Ovary (tissue), 9 donors: ENCODE data around the gene FBLN2. TPM values are rescaled to one million over a fixed set of nuclear protein-coding genes. Genes with fewer than 3 reads are reported as not detected.
A peak's percentile ranks its signal among the peaks of the same experiment; 100 is the strongest.

Experiments used
- DNase-seq, 5 donors: peaks; one replicate each; pipeline ENCODE4 v3.0.0-alpha.2; 2019 to 2020
- H3K27ac ChIP-seq, 2 donors: fragments of 200-600 bp; one replicate each; pipeline versions ENCODE4 v1.5.1 to v1.8.0; 2019 to 2022
- H3K27me3 ChIP-seq: fragments of 200-600 bp; one replicate; pipeline ENCODE4 v1.8.0; 2022
- H3K36me3 ChIP-seq: fragments of 200-600 bp; sonication (generic); one replicate; pipeline ENCODE4 v1.5.1; 2019
- H3K4me1 ChIP-seq: one replicate; pipeline ENCODE4 v1.8.1; 2013; ENCODE audit warnings: mild to moderate bottlenecking, moderate library complexity; ENCODE audit not compliant: insufficient read depth
- H3K4me3 ChIP-seq: fragments of 200-600 bp; sonication (generic); one replicate; pipeline ENCODE4 v1.5.1; 2017
- H3K9me3 ChIP-seq, 2 donors: fragments of 200-600 bp in 1 of 2; sonication (generic) in 1 of 2; one replicate each; pipeline versions ENCODE4 v1.5.1 to v1.8.1; 2013 to 2019; ENCODE audit warnings: mild to moderate bottlenecking in 1 of 2, moderate library complexity in 1 of 2
- CTCF ChIP-seq, 3 donors: fragments of 450-650 bp in 2 of 3; fragments of 200-600 bp in 1 of 3; IDR thresholded peaks; one replicate each; pipeline versions ENCODE4 v1.5.1 to v1.8.0; 2016 to 2022; ENCODE audit warnings: antibody characterized with exemption in 3 of 3, mild to moderate bottlenecking in 1 of 3
- EP300 ChIP-seq: sonication (generic); formaldehyde crosslinking; IDR thresholded peaks from one replicate; pipeline ENCODE4 v1.6.1; 2017; ENCODE audit warnings: antibody characterized with exemption
- POLR2A ChIP-seq: fragments of 450-650 bp; IDR thresholded peaks from one replicate; pipeline ENCODE4 v1.6.1; 2017; ENCODE audit warnings: antibody characterized with exemption, mild to moderate bottlenecking, moderate library complexity
- WGBS, 3 donors: extraction: QIAGEN DNeasy Blood & Tissue Kit in 1 of 3; methylation state at CpG; one replicate each; pipeline versions ENCODE4 v1.1.5 to v1.1.7; 2013 to 2017; 5-methylcytosine and 5-hydroxymethylcytosine counted together
- intact Hi-C, 4 donors: fragments of 100-400 bp; cut with DNase I; formaldehyde crosslinking; loops; one replicate each; pipeline versions ENCODE4 v1.11.0 to v1.15.1; 2022 to 2023
- polyA plus RNA-seq, 2 donors: library from polyadenylated mRNA; stranded (reverse); fragments of 200-250 nt in 1 of 2; fragments of 350-450 nt in 1 of 2; fragmentation: Illumina TruSeq in 1 of 2; extraction: RNeasy Lipid Tissue Mini Kit (QIAGEN cat#74804) in 1 of 2; gene quantifications; one replicate each; pipeline ENCODE4 v1.2.3, GENCODE V29; 2013 to 2014
- total RNA-seq, 7 donors: library from RNA; depleted of rRNA in 2 of 7; stranded (reverse); fragments of >200 nt in 2 of 7; fragmentation: NEBNext Ultra II Directional in 3 of 7; extraction: Animal tissue kit (Norgen Biotek cat#: 25700) in 3 of 7; gene quantifications; one replicate each; pipeline versions ENCODE4 v1.1.0 to v1.2.4, GENCODE V29; 2016 to 2023
- donor health status: DM: no; HTN: no; CAD: no; lungs with moderate emphysema.
- donor health status: DM: no; HTN: no; CAD: no.
- donor health status: Bipolar disorder and iron deficiency.
- donor health status: DM: yes; HTN: yes; CAD: no.
- donor health status: DM: no; HTN: no; CAD: no.
- donor health status: DM: yes; HTN: yes; CAD: no.

FBLN2 gene
- total and polyA plus RNA-seq, 9 donors: 4.0 to 18.2 (median 8.1) TPM

GRCh38 chr3:13532631-13533030 is 16.3 kb upstream of the FBLN2 start:
- Histone ChIP-seq H3K27me3 (no peaks in the 10 kb centered on the region), H3K27ac (no peak overlapping the region), H3K36me3 (no peaks in the 10 kb centered on the region), H3K4me1 (no peaks in the 10 kb centered on the region), H3K4me3 (no peak overlapping the region), H3K9me3 (no peaks in the 10 kb centered on the region)
- TF ChIP-seq CTCF (IDR thresholded peaks at IDR 0.05) (no peak), POLR2A (no peak), EP300 (no peak)
- 87 to 94% (median 88%) methylated on average over 5 of the region's 5 CpGs for WGBS, 3 donors
- intact Hi-C loops: no loop called here
- no peak for DNase-seq

- no peak for TF ChIP-seq EP300
- TF ChIP-seq POLR2A: no peak
- no peak for TF ChIP-seq CTCF (IDR thresholded peaks at IDR 0.05)
- intact Hi-C loops: no loop called here
- Histone ChIP-seq H3K27me3 (no peaks in the 10 kb centered on the region), H3K36me3 (no peaks in the 10 kb centered on the region), H3K27ac (no peak overlapping the region), H3K4me1 (no peaks in the 10 kb centered on the region), H3K9me3 (no peaks in the 10 kb centered on the region), H3K4me3 (no peak overlapping the region)
- DNase-seq: no peak
- WGBS, 3 donors: 88 to 90% (median 88%) methylated on average over 8 of the region's 8 CpGs
Measured at GRCh38 chr3:13533885-13534301, 15.0 kb upstream of the FBLN2 start.

- TF ChIP-seq CTCF (IDR thresholded peaks at IDR 0.05): no peak
- no peak for TF ChIP-seq EP300
- TF ChIP-seq POLR2A: no peak
- DNase-seq: no peak
- intact Hi-C loops: no loop called here
- no peak overlapping the region for H3K4me3 ChIP-seq
- H3K36me3 ChIP-seq: no peaks in the 10 kb centered on the region
- no peak overlapping the region for H3K27ac ChIP-seq
- no peaks in the 10 kb centered on the region for H3K4me1 ChIP-seq
- no peaks in the 10 kb centered on the region for H3K9me3 ChIP-seq
- 80 to 89% (median 87%) methylated on average over 10 of the region's 10 CpGs for WGBS, 3 donors
- H3K27me3 ChIP-seq: no peaks in the 10 kb centered on the region
Measured at GRCh38 chr3:13535526-13535875, 13.4 kb upstream of the FBLN2 start.

GRCh38 chr3:13535905-13536304 is 13.0 kb upstream of the FBLN2 start:
- no peak overlapping the region for H3K27ac ChIP-seq
- no peak overlapping the region for H3K4me3 ChIP-seq
- intact Hi-C loops: no loop called here
- no peaks in the 10 kb centered on the region for H3K4me1 ChIP-seq
- TF ChIP-seq EP300 (no peak), POLR2A (no peak)
- no peaks in the 10 kb centered on the region for H3K9me3 ChIP-seq
- H3K27me3 ChIP-seq: no peaks in the 10 kb centered on the region
- 59 to 67% (median 66%) methylated on average over 7 to 9 of the region's 9 CpGs for WGBS, 3 donors
- DNase-seq: peak in 1 of 5 donors; percentile 21
- H3K36me3 ChIP-seq: no peaks in the 10 kb centered on the region

- no peaks in the 10 kb centered on the region for H3K36me3 ChIP-seq
- no peak overlapping the region for H3K4me3 ChIP-seq
- no peaks in the 10 kb centered on the region for H3K4me1 ChIP-seq
- intact Hi-C loops: no loop called here
- no peak for TF ChIP-seq EP300
- no peak for TF ChIP-seq POLR2A
- TF ChIP-seq CTCF (IDR thresholded peaks at IDR 0.05): no peak
- WGBS, 3 donors: 81 to 88% (median 82%) methylated on average over 3 of the region's 3 CpGs
- H3K27me3 ChIP-seq: no peaks in the 10 kb centered on the region
- no peak for DNase-seq
- no peaks in the 10 kb centered on the region for H3K9me3 ChIP-seq
- no peak overlapping the region for H3K27ac ChIP-seq
Measured at GRCh38 chr3:13536432-13536831, 12.5 kb upstream of the FBLN2 start.
